NCI-H187 (cell line): ENCODE measurements around the gene ZBTB49.
A peak's percentile ranks its signal among the peaks of the same experiment; 100 is the strongest.
"Not testable (repeated sequence)": the region's sequence is repeated elsewhere in the genome, so short reads cannot be mapped to it uniquely, and the experiment has no call there.

Experiments
- DNase-seq, 2 experiments: peaks; one replicate each; lab custom pipeline; 2025; lab: John Stamatoyannopoulos, UW

ZBTB49 gene, protein sequence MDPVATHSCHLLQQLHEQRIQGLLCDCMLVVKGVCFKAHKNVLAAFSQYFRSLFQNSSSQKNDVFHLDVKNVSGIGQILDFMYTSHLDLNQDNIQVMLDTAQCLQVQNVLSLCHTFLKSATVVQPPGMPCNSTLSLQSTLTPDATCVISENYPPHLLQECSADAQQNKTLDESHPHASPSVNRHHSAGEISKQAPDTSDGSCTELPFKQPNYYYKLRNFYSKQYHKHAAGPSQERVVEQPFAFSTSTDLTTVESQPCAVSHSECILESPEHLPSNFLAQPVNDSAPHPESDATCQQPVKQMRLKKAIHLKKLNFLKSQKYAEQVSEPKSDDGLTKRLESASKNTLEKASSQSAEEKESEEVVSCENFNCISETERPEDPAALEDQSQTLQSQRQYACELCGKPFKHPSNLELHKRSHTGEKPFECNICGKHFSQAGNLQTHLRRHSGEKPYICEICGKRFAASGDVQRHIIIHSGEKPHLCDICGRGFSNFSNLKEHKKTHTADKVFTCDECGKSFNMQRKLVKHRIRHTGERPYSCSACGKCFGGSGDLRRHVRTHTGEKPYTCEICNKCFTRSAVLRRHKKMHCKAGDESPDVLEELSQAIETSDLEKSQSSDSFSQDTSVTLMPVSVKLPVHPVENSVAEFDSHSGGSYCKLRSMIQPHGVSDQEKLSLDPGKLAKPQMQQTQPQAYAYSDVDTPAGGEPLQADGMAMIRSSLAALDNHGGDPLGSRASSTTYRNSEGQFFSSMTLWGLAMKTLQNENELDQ

DNA sequence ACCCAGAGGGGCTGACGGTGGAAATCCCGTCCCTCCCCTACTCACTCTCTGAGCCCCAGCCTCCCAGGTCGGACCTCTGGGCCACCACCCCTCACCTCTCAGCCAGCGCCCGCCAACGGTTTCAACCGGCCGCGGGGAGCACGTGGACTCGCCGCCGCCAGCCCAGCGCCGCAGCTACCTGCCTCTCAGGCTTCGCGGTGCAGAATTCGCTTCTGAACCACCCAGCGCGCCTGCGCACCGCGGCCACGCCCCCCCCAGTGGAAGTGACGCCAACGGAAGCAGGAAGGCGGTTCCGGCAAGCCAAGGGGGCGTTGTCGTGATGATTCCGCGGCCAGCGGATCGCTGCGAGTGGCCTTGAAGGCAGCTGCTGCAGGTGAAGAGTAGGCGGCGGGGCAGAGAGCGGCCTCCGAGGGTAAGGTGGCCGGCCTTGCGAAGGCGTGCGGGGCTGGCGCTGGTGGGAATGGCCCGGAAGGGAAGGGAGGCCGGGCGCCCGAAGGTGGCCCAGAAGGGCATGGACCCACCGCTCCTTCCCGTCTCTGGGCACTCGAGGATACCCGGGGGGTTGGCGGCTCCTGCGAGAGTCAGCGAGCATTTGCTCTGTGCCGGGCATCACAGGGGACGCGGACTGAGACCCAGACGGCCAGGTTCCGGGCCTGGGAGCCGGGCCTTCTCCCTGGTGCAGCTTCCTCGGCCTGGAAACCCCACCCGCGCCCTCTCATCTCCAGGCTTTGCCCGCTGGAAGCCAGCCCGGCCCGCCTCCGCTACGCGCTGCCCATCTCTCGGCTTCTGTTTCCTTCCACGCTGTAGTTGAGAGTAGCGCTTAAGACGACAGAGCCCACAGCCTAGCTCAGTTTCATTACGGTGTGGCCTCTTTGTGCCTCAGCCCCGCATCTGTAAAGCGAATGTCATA is at the start of gene ZBTB49, which contains the start of gene LYAR:
ZBTB49 (plus strand) TSS at position 311 of the 910 bp plus-strand sequence. CDS start 9,695 bp downstream, outside the sequence.
LYAR (minus strand) TSS at position 214 of the 910 bp plus-strand sequence. CDS start 6,412 bp downstream, outside the sequence.
- peak; percentile 82 to 93 for DNase-seq

DNA sequence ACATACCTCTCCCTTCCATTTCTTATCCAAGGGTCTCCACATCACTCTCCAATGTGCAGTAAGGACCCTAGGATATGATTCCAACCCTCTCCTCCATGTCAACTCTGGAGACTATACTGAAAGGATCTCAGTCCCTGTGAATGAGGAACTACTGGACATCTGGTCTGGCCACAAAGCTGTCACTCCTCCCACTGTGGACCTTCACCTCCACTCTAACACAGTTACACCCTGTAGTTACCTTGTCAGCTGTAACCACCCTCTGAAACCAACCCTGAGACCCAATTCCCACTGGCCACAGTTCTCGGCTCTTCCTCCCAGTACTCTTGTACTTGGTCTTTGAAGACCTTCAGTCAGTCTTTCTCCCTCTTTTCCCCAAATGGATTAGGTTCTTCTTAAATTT is 44.9 kb upstream of the ZBTB49 start:
- no peak for DNase-seq

DNA sequence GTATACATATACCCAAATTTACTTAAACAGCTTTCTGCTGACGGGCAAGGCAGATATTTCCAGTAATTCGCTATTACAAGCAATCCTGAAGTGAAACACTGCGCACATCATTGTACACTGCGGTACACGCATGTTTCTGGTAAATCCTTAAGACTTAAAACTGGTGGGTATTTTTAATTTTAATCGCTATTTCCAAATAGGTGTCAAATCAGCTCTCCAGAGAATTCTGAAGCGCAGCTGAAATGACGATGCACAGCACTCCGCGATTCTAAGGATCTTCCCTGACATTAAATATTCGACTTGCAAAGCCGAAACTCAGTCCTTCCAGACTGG is 42.4 kb upstream of the ZBTB49 start:
- no peak for DNase-seq

DNA sequence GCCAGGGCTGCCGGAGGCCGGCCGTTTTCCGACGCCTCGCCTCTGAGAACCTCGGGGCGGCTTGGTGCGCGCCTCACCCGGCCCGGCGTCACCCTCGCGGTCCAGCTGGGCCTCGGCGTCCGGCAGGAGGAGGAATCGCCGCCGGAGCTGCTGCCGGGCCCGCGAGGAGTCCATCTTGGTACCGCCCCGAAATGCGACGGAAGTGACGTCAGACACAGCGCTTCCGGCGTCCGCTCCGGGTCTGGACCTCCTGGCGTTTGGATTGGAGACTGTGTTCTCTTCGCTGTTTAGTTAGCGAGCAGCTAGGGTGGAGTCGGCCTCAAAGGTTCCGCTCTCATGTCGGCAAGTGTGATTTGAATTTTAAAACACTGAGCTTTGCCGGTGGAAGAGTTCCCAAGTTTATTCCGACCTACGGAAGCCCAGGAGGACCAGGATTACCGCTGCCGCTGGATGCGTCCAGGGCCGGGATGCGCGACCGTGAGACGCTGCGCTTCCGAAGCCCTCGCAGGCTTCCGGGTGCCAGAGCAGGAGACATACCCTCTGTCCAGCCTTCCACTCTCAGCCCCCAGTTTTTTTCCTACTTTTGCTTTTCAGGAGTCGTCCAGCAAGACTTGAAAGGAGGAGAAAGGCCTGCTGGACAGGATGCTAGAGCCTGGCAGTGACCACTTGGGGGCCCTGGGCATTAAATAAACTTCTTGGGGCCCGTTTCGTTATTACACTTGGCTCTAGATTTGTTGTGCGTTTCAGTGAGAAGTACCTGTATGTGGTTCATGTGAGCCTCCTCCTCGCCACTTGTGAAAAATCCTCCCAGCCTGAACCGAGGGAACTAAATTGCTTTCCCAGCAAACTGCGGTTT is 41.8 kb upstream of the ZBTB49 start, which contains the start of gene TMEM128:
TMEM128 (minus strand) TSS at position 195 of the 856 bp plus-strand sequence; CDS start at position 174, 21 bp downstream.
- peak; percentile 78 to 94 for DNase-seq

DNA sequence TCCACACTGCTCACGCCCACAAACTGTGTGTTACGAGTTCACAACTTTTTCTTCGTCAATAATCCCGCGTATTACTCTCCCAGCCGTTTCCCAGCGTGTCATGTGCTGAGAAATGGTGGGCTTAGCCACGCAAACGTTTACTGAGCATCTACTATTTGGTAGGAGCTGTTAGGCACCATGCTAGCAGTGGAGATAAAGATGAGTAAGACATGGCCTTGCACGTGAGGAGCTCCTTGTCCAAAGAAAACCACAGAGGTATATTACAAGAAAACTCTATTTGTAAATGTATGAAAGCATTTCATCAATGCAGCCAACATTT is 41.2 kb upstream of the ZBTB49 start:
- DNase-seq, result no peak

DNA sequence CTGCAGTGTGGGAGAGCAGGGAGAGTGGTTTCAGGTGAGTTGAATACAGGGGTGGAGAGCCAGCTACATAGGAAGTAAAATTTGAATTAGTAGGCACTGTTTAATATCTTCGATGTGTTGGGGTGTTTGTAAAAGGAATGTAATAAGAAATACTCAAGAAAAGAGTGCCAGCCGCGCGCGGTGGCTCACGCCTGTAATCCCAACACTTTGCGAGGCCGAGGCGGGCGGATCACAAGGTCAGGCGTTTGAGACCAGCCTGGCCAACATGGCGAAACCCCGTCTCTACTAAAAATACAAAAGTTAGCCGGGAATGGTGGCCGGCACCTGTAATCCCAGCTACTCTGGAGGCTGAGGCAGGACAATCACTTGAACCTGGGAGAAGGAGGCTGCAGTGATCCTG is 40.7 kb upstream of the ZBTB49 start:
- DNase-seq, result not testable (repeated sequence)

DNA sequence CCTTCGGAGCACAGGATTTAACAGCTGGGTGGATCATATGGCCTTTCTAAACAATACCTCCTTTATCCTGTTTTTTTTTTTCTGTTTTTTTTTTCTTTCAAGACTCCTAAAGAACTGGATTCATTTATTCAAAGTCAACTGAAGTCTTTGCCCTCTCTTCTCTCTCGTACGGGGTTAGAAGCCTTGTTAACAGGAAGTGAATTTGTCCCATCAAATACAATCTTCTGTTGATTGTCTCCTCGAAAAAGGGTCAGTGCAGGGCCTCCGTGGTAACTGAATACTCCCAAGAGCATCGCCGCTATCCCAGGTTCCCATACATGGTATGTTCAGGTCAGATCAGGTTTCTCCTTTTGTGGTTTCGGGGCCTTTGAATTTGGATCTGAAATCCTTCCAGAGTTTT is 40.2 kb upstream of the ZBTB49 start:
- DNase-seq, result no peak

DNA sequence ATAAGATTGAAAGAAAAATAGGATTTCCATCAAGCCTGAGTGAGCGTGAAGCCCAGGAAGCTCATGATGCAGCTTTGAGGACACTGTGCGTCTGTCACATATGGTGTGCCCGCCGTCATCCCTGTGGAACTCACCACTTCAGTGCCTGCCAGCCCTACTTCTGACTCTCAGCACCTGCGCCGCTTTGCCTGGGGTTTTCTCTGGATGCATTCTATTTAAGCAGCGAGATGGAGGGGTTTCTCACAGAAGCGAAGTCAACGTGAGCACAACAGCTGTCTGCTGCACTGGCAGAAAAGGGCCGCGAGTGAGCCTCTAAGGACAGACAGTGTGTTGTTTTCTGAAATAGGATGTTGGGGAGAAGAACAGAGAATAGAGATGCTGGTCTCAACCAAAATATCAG is 35.9 kb upstream of the ZBTB49 start:
- DNase-seq, result no peak

DNA sequence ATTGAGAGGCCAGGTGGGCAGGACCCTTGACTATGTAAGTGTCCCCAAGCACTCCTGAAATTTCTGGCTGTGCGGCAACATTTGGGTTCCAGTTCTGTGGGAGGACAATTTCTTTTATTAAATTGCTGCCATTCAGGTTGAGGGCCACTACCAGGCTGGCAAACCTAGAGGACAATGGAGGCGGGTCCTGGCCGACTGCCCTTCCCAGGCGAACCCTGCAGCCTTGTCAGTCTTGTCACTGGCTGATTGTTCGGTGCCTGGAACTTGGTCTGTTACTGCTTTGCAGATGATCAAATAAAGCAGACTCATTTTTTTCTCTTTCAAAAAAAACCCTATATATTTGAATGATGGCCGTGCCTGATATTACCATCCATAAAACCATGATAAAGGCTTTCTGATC is 35.4 kb upstream of the ZBTB49 start:
- DNase-seq, result no peak

DNA sequence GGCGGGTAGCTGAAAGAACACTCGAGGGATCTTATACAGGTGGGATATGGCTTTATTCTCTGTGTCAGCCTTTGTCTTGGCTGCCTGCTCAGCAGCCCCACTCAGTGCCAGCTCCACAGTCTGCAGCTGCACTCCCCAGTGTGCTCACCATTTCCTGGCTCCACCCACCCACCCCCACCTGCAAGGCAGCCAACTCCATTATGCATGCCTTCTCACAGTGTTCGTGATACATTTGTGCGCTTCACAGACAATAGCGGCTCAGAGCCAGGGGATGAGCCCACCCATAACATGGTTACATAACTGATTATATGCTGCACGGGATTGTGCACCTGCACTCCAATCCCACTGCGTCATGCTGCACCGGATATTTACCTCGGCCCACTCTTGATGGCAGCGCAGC is 33.3 kb upstream of the ZBTB49 start:
- DNase-seq, result no peak

DNA sequence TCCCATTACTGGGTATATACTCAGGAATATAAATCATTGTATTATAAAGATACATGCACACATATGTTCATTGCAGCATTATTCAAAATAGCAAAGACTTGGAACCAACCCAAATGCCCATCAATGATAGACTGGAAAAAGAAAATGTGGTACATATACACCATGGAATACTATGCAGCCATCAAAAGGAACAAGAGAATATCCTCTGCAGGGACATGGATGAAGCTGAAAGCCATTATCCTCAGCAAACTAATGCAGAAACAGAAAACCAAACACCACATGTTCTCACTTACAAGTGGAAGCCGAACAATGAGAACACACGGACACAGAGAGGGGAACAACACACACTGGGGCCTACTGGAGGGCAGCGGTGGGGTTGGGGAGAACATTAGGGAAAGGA is 32.3 kb upstream of the ZBTB49 start:
- not testable (repeated sequence) for DNase-seq

DNA sequence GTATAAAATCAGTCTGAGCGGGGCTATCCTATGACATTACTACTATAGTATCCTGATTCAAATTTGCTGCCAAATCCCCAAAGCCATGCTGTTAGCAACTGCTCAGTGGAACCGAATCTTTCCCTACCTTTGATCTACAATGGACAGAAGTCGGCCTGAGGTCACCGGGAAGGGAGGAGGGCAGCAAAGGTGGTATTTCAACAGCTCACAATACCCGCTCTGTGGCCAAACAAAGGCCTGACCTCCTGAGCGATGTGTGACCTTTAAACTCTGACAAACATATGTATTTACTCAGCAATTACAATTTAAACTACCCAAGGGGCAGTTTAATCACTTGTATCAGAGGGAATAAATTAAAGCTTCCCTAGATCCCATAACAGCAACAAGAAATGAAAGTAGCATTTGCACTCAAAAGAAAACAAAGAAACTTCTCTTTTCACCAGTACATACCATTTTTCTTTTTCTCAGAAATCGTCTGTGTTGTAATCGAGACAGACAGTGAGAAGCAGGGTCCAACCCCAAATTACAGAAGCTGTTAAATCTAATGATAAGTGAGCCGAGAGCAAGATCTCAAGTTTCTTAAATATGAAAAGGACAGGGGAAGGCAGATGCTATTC is 30.5 kb upstream of the ZBTB49 start:
- DNase-seq, result no peak

DNA sequence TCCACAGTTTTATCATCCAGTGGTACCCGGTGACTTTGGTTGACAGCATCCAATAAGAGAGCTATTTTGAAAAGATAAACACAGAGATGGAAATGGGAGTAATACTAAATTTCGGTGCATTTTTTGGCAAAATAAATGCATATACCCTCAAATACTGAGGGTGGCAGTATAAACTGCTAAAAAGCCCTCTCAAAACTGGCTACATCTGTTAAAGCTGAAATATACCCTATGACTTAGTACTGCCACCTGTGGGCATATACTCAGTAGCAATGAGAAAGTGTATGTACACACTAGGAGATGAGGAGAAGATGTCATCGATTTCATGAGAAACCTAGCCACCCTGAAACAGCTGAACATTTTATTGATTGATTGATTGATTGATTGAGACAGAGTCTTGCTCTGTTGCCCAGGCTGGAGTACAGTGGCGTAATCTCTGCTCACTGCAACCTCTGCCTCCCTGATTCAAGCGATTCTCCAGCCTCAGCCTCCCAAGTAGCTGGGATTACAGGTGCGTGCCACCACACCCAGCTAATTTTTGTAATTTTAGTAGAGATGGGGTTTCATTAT is 29.8 kb upstream of the ZBTB49 start:
- no peak for DNase-seq

DNA sequence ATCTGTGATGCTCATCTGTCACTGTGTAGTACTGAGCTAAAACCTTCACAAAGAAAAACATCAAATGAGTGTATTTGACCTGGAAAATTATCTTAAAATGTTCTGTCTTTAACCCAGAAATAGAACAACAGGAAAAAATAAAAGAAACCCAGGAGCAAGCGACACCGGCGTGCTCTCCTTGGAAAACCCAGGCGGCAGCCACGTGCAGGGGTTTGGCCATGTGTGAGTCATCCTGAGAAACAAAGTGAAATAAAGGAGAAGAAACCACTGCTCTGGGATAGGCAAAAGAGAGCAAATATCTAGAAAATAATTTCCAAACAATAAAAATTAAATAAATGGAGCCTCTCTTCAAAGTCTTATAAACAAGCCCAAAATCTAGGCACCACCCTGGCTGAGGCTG is 22.1 kb upstream of the ZBTB49 start:
- DNase-seq, result no peak

DNA sequence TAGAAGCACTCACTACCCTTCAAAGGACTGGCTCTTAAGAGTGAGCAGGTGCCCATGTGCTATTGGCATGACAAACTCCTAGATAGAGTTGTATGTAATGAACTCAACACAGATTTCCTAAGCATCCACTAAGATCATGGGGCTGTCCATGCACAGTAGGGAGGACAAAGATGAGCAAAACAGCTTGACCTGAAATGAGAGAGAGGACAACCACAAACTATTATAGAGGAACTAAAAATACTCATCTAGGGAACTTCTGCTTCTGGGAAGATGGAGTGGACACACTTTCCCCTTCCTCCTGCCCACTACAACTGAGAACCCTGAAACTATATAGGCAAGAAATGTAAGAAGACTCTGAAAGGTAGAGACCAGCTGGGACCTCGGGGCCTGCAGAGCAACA is 21.3 kb upstream of the ZBTB49 start:
- DNase-seq, result no peak

DNA sequence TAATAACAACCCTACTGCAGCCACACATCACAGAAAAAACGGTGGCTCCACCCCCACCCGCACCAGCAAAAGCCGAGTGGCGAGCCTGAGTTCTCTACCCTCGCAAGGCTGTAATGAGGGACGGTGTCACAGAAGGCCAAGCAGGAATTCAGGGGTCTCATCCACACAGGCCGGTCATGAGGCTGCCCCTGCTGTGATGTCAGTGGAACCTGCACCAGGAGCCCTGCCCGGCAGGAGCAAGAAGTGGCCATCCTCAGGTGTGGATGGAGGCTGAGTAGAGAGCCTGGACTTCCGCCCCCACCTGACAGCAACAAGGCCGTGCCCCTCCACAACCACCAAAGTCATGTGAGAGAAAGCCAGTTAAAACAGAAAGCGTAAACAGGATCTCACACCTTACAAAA is 20.7 kb upstream of the ZBTB49 start:
- DNase-seq, result no peak

DNA sequence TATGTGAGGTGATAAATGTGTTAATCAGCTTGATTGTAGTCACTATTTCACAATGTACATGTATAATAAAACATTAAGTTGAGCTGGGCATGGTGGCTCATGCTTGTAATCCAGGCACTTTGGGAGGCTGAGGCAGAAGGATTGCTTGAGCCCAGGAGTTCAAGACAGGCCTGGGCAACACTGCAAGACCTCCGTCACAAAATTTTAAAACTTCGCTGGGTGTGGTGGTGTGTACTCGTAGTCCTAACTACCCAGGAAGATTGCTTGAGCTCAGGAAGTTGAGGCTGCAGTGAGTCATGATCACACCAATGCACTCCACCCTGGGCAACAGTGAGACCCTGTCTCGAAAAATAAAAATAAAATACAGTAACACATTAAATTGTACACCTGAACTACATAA is 20.2 kb upstream of the ZBTB49 start:
- no peak for DNase-seq

DNA sequence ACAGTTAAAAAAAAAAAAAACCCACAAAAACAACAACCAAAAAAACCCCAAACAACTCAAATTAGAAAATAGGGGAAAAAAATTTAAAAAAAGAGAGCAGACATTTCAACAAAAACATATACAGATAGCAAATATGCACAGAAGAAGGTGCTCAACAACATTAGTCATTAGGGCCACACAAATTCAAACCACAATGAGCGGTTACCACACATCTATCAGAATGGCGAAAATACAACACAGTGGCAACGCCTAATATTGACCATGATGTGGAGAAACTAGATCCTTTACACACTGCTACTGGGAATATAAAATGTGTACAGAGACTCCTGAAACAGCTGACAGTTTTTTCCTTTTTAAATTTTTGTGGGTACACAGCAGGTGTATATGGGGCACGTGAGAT is 19.5 kb upstream of the ZBTB49 start:
- no peak for DNase-seq

DNA sequence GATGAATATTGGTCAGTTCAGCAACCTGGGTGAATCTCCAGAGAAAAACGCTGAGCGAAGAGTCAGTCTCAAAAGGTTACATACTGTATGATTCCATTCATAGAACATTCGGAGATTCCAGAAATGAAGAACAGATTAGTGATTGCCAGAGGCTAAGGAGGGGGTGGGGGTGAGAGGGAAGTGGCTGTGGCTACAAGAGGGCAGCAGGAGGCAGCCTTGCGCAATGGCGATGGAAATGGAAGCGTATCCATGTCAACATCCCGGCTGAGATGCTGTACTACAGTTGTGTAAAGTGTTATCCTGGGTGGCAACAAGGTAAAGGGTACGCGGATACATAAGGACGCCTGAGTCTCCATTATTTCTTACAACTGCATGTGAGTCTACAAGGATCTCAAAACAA is 18.1 kb upstream of the ZBTB49 start:
- no peak for DNase-seq

DNA sequence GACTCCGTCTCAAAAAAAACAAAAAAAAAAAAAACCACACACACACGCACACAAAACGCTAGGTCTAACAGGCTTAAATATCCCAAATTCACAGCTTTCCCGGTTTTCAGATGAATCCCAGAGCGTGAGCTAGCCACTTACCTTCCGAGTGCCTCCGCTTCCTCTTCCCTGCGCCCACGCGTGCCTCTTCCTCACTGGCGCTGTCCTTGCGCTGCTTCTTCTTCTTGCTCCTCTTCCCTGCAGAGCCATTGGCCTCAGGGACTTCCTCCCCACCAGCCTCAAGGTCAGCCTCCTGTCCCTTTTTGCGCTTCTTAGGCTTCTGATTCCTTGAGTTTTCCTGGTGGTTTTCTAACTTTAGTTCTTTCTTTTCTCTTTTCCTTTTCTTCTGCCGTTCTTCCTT is 15.8 kb upstream of the ZBTB49 start:
- DNase-seq, result no peak

DNA sequence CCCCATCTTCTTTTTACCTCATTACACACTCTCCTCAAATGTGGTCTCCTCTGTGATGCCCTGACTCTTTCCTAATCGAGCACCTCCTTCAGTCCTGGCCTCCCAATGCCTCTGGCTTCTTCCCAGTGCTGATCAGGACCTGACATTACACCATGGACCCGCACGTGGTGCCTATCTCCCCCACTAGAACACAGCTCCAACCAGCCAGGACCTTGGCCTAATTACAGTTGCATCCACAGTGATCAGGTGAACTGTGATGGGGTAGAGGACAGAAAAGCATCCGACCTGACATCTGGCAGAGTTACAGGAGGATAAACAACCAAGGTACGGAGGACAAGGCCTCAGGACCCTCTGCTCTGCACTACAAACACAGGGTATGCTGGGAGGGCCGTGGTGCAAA is 12.5 kb upstream of the ZBTB49 start:
- no peak for DNase-seq
